T-helper 1 cell (primary cell): ENCODE results near the gene PWP2.

Experiments
- DNase-seq, 5 donors: peaks; one replicate each; pipeline ENCODE4 v3.0.0-alpha.2; 2012 to 2020
- total RNA-seq, 4 donors: gene quantifications; one replicate each; lab custom pipeline; 2026; lab: John Stamatoyannopoulos, UW

PWP2 gene
- 0.15 to 1.2 (median 0.84) reads per million in 4 donors for total RNA-seq

GRCh38 chr21:44107026-44107501 is at the start of gene PWP2:
Gene PWP2, plus strand, starts transcription at chr21:44107399. Its CDS starts 18 bp downstream, at chr21:44107417.
- DNase-seq, result peak in 3 of 5 donors; percentile 41 to 53 (median 42)

GRCh38 chr21:44057960-44058651 is 49.1 kb upstream of the PWP2 start:
- peak in 4 of 5 donors; percentile 22 to 54 (median 28) for DNase-seq

- no peak for DNase-seq
Measured at GRCh38 chr21:44058652-44058964, 48.6 kb upstream of the PWP2 start.

- DNase-seq, result no peak
Measured at GRCh38 chr21:44058981-44059380, 48.2 kb upstream of the PWP2 start.

GRCh38 chr21:44059710-44060109 is 47.5 kb upstream of the PWP2 start:
- DNase-seq, result no peak

GRCh38 chr21:44062380-44062779 is 44.8 kb upstream of the PWP2 start:
- no peak for DNase-seq

GRCh38 chr21:44063151-44063912 is 43.9 kb upstream of the PWP2 start:
- no peak for DNase-seq

GRCh38 chr21:44064852-44065403 is 42.3 kb upstream of the PWP2 start:
- no peak for DNase-seq

GRCh38 chr21:44065428-44065827 is 41.8 kb upstream of the PWP2 start:
- DNase-seq, result peak; percentile 62 to 93 (median 79)

- no peak for DNase-seq
Measured at GRCh38 chr21:44066116-44066515, 41.1 kb upstream of the PWP2 start.

- DNase-seq, result no peak
Measured at GRCh38 chr21:44067011-44067839, 40.0 kb upstream of the PWP2 start.

GRCh38 chr21:44070391-44070790 is 36.8 kb upstream of the PWP2 start:
- no peak for DNase-seq

GRCh38 chr21:44071359-44072104 is 35.7 kb upstream of the PWP2 start:
- DNase-seq, result no peak

GRCh38 chr21:44072111-44072510 is 35.1 kb upstream of the PWP2 start:
- DNase-seq, result no peak

GRCh38 chr21:44074315-44074958 is 32.8 kb upstream of the PWP2 start:
- DNase-seq, result no peak

- no peak for DNase-seq
Measured at GRCh38 chr21:44076316-44076715, 30.9 kb upstream of the PWP2 start.

GRCh38 chr21:44078411-44078981 is 28.7 kb upstream of the PWP2 start:
- DNase-seq, result peak in 1 of 5 donors; percentile 56

- no peak for DNase-seq
Measured at GRCh38 chr21:44079446-44079845, 27.8 kb upstream of the PWP2 start.

GRCh38 chr21:44079846-44080245 is 27.4 kb upstream of the PWP2 start:
- DNase-seq, result no peak

- DNase-seq, result peak in 1 of 5 donors; percentile 64
Measured at GRCh38 chr21:44082648-44083440, 24.4 kb upstream of the PWP2 start.
